Measurements from ENCODE around the gene MIER1.
"Not testable (repeated sequence)": the region's sequence is repeated elsewhere in the genome, so short reads cannot be mapped to it uniquely, and the experiment has no call there.

Gene MIER1

DNA sequence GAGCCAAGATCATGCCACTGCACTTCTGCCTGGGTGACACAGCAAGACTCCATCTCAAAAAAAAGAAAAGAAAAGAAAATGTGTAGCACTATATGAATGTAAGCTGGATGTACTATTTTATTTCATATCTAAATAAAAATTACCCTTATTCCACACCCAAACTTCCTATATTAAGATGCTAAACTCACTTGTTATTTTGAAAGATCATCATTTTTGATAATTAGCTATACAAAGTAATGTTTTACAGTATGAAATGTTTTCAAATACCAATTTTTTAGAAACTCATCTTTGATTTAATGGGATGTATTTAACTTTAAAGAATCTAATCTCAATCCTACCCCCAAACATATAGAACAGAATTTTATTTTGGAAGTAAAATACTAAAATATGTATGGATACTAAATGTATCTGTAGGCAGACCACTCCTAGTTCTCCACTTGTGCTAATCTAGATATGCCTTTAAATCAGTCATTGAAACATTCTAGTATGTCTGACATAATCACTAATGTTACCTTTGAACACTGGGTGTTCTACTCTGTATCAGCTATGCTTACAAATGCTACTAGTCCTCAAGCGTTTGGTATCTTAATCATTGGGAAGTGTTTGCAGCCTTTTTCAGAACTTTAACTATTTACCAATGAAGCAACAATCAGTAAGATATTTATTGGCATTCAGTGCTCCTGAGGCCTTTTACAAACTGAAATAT lies 12.9 kb downstream of the MIER1 start:
- DNase-seq = no peak

GRCh38 chr1:66938613-66939012 lies 13.8 kb downstream of the MIER1 start:
- DNase-seq = no peak

DNA sequence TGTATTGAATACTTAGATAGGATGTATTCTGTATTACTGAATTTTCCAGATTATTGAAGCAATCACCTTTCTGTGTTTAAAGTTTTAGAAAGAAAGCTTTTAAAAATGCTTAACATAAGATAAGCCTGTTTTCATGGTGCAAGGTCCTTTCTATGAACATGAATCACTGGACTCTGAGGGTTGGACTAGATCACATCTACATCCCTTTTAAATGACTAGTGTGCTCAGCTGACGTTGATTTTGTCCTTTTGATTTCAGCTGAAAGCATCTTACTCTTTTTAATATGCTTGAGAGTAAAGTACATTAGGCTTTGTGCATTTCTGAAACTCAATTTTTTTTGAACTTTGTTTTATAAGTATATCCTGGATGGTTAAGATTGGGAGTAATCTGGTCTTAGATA lies 16.2 kb downstream of the MIER1 start:
- no peak for DNase-seq

GRCh38 chr1:66943361-66943969 lies 18.7 kb downstream of the MIER1 start:
- DNase-seq = no peak

DNA sequence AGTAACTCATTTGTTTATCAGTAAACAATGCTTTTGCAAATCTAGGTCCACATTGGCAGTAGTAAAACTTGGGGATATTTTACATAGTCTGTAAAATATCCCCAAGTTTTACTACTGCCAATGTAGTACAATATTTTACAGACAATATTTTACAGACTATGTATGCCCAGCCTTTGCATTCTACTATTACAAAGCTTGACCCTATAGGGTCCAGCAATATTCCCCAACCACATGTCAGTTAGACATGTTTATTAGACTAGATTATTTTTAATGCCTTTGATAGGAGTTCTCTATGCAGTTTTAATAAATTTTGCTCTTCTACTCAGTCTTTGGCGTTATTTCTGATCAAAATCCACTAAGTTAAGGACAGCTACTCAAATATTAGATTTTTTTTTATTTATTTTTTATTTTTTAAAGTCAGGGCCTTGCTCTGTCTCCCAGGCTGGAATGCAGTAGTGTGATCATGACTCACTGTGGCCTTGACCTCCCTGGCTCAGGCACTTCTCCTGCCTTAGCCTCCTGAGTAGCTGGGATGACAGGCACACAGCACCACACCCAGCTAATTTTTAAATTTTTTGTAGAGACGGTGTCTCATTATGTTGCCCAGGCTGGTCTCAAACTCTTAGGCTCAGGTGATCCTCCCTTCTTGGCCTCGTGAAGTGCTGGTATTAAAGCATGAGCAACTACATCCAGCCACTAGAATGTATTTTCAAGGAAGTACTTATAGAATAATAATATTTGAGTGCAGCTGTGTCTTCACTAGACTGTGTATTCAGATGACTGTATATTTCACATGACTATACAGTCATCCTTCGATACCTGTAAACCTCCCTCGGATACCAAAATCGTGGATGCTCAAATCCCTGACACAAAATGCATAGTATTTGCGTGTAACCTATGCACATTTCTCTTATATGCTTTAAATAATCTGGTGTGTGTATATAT lies 19.8 kb downstream of the MIER1 start:
- DNase-seq = no peak

DNA sequence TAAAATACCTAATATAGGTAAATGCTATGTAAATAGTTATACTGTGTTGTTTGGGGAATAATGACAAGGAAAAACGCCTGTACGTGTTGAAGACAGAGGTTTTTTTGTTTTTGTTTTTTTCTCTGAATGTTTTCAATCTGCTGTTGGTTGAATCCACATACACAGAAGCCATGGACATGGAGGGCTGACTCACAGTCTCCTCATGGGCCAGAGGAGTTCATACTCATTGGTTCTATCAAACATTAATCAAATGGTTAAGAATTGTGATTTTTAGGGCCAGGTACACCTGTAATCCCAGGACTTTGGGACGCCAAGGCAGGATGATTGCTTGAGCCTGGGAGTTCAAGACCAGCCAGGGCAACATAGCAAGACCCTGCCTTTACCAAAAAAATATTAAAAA lies 20.5 kb downstream of the MIER1 start:
- DNase-seq = no peak

- no peak for DNase-seq
Measured at GRCh38 chr1:66947267-66947666, 22.5 kb downstream of the MIER1 start.

DNA sequence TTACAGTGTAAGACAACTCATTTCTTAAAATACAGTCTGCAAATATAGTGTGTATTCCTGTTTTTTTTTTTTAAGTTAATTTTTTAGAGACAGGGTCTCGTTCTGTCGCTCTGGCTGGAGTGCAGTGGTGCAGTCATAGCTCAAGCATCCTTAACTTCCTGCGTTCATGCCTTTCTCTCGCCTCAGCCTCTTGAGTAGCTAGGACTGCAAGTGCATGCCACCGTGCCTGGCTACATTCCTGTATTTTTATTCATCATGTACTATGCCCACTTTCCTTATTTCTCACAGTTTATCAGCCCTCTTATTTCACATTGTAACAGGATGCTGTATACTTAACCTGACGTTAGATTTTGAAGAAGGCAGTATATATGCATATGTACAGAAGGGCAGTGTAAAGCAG lies 26.7 kb downstream of the MIER1 start:
- DNase-seq = no peak

GRCh38 chr1:66954208-66954607 lies 29.4 kb downstream of the MIER1 start:
- DNase-seq = no peak

GRCh38 chr1:66957938-66958337 lies 33.1 kb downstream of the MIER1 start:
- DNase-seq = no peak

- DNase-seq = not testable (repeated sequence)
Measured at GRCh38 chr1:66966188-66966873, 41.5 kb downstream of the MIER1 start.

DNA sequence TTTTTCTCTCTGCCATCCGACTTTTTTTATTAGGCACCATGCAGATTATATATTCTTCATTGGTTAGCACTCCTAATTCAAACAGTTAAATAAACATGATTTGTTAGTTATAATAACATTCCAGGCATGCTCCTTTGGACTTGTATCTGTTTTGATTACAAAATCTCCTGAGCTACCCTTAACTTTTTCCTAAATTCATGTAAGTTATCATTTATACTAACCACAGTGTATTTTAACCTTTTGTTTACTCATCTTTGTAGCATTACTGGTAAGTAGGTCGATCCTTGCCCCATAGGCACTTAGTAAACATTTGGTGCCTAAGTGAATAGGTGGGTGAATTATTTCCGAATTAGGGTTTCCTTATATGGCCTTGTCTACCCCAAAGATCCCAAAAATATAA lies 43.8 kb downstream of the MIER1 start:
- no peak for DNase-seq

GRCh38 chr1:66978201-66978600 lies 53.4 kb downstream of the MIER1 start:
- DNase-seq = no peak

- not testable (repeated sequence) for DNase-seq
Measured at GRCh38 chr1:66979621-66980020, 54.8 kb downstream of the MIER1 start.

- no peak for DNase-seq
Measured at GRCh38 chr1:66980745-66981367, 56.1 kb downstream of the MIER1 start.

DNA sequence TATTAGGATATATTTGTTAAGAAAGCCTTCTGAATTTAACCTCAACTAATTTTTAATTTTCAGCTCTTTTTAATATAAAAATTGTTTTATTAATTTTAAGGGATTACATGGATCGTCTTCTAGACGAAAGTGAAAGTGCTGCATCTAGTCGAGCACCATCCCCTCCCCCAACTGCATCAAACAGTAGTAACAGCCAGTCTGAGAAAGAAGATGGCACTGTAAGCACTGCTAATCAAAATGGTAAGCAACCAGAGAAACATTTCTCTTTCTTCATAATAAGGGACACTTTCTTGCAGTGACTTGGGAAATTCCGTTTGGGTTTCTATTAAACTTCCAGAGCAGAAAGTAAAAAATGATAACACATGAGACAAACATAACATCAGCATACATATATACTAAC lies 56.9 kb downstream of the MIER1 start:
- peak in 25 of 58 donors; percentile 5 to 58 (median 26) for DNase-seq

DNA sequence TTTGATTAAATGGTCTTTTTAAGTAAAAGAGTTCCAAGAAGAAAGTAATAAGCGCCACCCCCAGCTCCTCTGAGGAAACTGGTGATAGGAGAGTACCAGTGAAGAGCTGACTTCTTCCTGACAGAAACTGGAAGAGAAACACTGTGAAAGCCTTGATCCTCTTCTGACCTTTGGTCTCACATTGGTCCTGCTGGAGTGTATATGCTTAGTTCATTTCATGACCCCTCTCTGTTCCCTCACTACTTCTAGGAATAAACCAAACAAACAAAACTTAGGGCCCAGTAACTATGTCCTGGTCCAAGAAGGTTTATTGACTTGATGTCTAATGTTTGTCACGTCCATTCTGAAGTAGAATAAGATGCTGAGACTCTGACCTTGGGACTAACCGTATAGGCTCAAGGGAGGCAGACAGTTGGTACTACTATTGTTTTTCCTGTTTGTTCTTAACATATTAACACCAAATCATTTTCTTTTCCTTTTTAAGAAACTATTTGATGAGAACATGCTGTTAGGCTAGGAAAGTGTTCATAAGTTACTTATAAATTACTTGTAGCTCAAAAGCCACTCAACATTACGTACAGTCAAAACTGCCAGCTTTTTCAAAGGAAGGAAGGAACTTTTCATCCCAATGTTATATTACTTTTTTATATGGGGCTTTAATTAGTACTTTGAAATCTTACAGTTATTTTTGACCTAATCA lies 57.9 kb downstream of the MIER1 start:
- DNase-seq = no peak

GRCh38 chr1:66984491-66984890 lies 59.7 kb downstream of the MIER1 start:
- DNase-seq = no peak

GRCh38 chr1:66985835-66986234 lies 61.0 kb downstream of the MIER1 start:
- DNase-seq = no peak

GRCh38 chr1:66993076-66993475 lies 68.3 kb downstream of the MIER1 start:
- no peak for DNase-seq

Measured in anterior cingulate cortex (tissue), 58 donors.